ENCODE results near the gene SCN3B. TPM values are rescaled to one million over a fixed set of nuclear protein-coding genes. Genes with fewer than 3 reads are reported as not detected.

The SCN3B gene
- total RNA-seq, 2 experiments from 2014 or later: not detected

- H3K9me2 ChIP-seq (ENCODE audit: insufficient read depth, low read length): no peaks in the 10 kb centered on the region
- H3K9me3 ChIP-seq (ENCODE audit: low read length): no peaks in the 10 kb centered on the region
- no peak overlapping the region for H3K27ac ChIP-seq (ENCODE audit: low read depth, low read length, poor library complexity, severe bottlenecking)
- DNase-seq (ENCODE audit: low spot score): no peak
- no peaks in the 10 kb centered on the region for H3K4me1 ChIP-seq (ENCODE audit: insufficient read depth, low read length, poor library complexity, severe bottlenecking)
- H3K4me2 ChIP-seq (ENCODE audit: low read length): no peak overlapping the region
- H2AFZ ChIP-seq (ENCODE audit: low read length): no peak overlapping the region
- H4K20me1 ChIP-seq (ENCODE audit: insufficient read depth, low read length): no peaks in the 10 kb centered on the region
- intact Hi-C loops (cut with micrococcal nuclease; ENCODE audit: unreplicated experiment): no loop called here
- no peak for TF ChIP-seq CTCF (conservative IDR thresholded peaks at IDR 0.05; ENCODE audit: low read length)
- TF ChIP-seq EZH2phosphoT487 (IDR thresholded peaks at IDR 0.05; ENCODE audit: borderline replicate concordance, low read depth, low read length): no peak
- no peak overlapping the region for H3K4me3 ChIP-seq (ENCODE audit: low read depth, low read length, poor library complexity, severe bottlenecking)
- POLR2A ChIA-PET: interaction anchor here (0.6 to 1.1 kb wide), 3 partner anchors 9 to 1338 kb away, joined by 3 to 4 read pairs (median 4); no protein-coding TSS in a partner anchor
- CTCF ChIA-PET (ENCODE audit: unreplicated experiment): no interaction called here
- no TSS peak for BruUV-seq (replicated peaks)
- H3K79me2 ChIP-seq (ENCODE audit: insufficient read depth, low read depth, low read length): no peaks in the 10 kb centered on the region
- H3K36me3 ChIP-seq (ENCODE audit: insufficient read depth, low read length): no peaks in the 10 kb centered on the region
Observed at GRCh38 chr11:123695231-123695630, 40.8 kb upstream of the SCN3B start.

- H3K36me3 ChIP-seq (ENCODE audit: insufficient read depth, low read length): no peaks in the 10 kb centered on the region
- H3K4me1 ChIP-seq (ENCODE audit: insufficient read depth, low read length, poor library complexity, severe bottlenecking): no peaks in the 10 kb centered on the region
- no peak overlapping the region for H3K27ac ChIP-seq (ENCODE audit: low read depth, low read length, poor library complexity, severe bottlenecking)
- H3K4me3 ChIP-seq (ENCODE audit: low read depth, low read length, poor library complexity, severe bottlenecking): no peak overlapping the region
- DNase-seq (ENCODE audit: low spot score): no peak
- ChIA-PET POLR2A (interaction anchor here (1.1 kb wide), 1 partner anchor 8 kb away, joined by 3 read pairs; no protein-coding TSS in a partner anchor), CTCF (ENCODE audit: unreplicated experiment) (no interaction called here)
- H3K9me2 ChIP-seq (ENCODE audit: insufficient read depth, low read length): no peaks in the 10 kb centered on the region
- BruUV-seq (replicated peaks): no TSS peak
- no peak overlapping the region for H3K4me2 ChIP-seq (ENCODE audit: low read length)
- no peaks in the 10 kb centered on the region for H3K9me3 ChIP-seq (ENCODE audit: low read length)
- H4K20me1 ChIP-seq (ENCODE audit: insufficient read depth, low read length): no peaks in the 10 kb centered on the region
- H3K79me2 ChIP-seq (ENCODE audit: insufficient read depth, low read depth, low read length): no peaks in the 10 kb centered on the region
- no peak for TF ChIP-seq EZH2phosphoT487 (IDR thresholded peaks at IDR 0.05; ENCODE audit: borderline replicate concordance, low read depth, low read length)
- TF ChIP-seq CTCF (conservative IDR thresholded peaks at IDR 0.05; ENCODE audit: low read length): no peak
- intact Hi-C loops (cut with micrococcal nuclease; ENCODE audit: unreplicated experiment): no loop called here
- H2AFZ ChIP-seq (ENCODE audit: low read length): no peak overlapping the region
Observed at GRCh38 chr11:123694551-123694950, 40.1 kb upstream of the SCN3B start.

GRCh38 chr11:123692961-123693360 lies 38.5 kb upstream of the SCN3B start:
- TF ChIP-seq CTCF (conservative IDR thresholded peaks at IDR 0.05; ENCODE audit: low read length): no peak
- TF ChIP-seq EZH2phosphoT487 (IDR thresholded peaks at IDR 0.05; ENCODE audit: borderline replicate concordance, low read depth, low read length): no peak
- Histone ChIP-seq H3K36me3 (ENCODE audit: insufficient read depth, low read length) (no peaks in the 10 kb centered on the region), H3K27ac (ENCODE audit: low read depth, low read length, poor library complexity, severe bottlenecking) (no peak overlapping the region), H2AFZ (ENCODE audit: low read length) (no peak overlapping the region), H4K20me1 (ENCODE audit: insufficient read depth, low read length) (no peaks in the 10 kb centered on the region), H3K4me2 (ENCODE audit: low read length) (no peak overlapping the region), H3K9me3 (ENCODE audit: low read length) (no peaks in the 10 kb centered on the region), H3K4me1 (ENCODE audit: insufficient read depth, low read length, poor library complexity, severe bottlenecking) (no peaks in the 10 kb centered on the region), H3K4me3 (ENCODE audit: low read depth, low read length, poor library complexity, severe bottlenecking) (no peak overlapping the region), H3K9me2 (ENCODE audit: insufficient read depth, low read length) (no peaks in the 10 kb centered on the region), H3K79me2 (ENCODE audit: insufficient read depth, low read depth, low read length) (no peaks in the 10 kb centered on the region)
- no TSS peak for BruUV-seq (replicated peaks)
- ChIA-PET POLR2A (interaction anchor here (0.7 to 1.3 kb wide), 2 partner anchors 14 to 666 kb away, joined by 3 read pairs; no protein-coding TSS in a partner anchor), CTCF (ENCODE audit: unreplicated experiment) (no interaction called here)
- intact Hi-C loops (cut with micrococcal nuclease; ENCODE audit: unreplicated experiment): no loop called here
- no peak for DNase-seq (ENCODE audit: low spot score)

All from OCI-LY7 (cell line).